HFFc6 (cell line): ENCODE results near the gene IZUMO3. TPM values are rescaled to one million over a fixed set of nuclear protein-coding genes. Genes with fewer than 3 reads are reported as not detected.
"Not testable (repeated sequence)": the region's sequence is repeated elsewhere in the genome, so short reads cannot be mapped to it uniquely, and the experiment has no call there.

ENCODE experiments used
- DNase-seq: peaks from one replicate; pipeline ENCODE4 v3.0.0-alpha.2; 2018
- H3K27ac Mint-ChIP-seq: 2 replicates; pipeline ENCODE4 v1.8.0; 2020; ENCODE audit warnings: mild to moderate bottlenecking, mixed read lengths
- H3K27me3 Mint-ChIP-seq: 2 replicates; pipeline ENCODE4 v1.8.0; 2021; ENCODE audit warnings: mild to moderate bottlenecking, moderate library complexity, mixed read lengths; ENCODE audit not compliant: insufficient read depth
- H3K36me3 Mint-ChIP-seq: 2 replicates; pipeline ENCODE4 v1.8.0; 2021; ENCODE audit warnings: low read depth, mixed read lengths
- H3K4me1 Mint-ChIP-seq: 2 replicates; pipeline ENCODE4 v1.8.0; 2020; ENCODE audit warnings: low read depth, mixed read lengths
- H3K4me3 Mint-ChIP-seq: 2 replicates; pipeline ENCODE4 v1.8.0; 2020; ENCODE audit warnings: mild to moderate bottlenecking, moderate library complexity, mixed read lengths
- H3K9me3 Mint-ChIP-seq: 2 replicates; pipeline ENCODE4 v1.8.0; 2020; ENCODE audit warnings: mild to moderate bottlenecking, mixed read lengths
- long read RNA-seq: library from polyadenylated mRNA; unstranded; transcript quantifications from one replicate; pipeline ENCODE4 v2.0.0, GENCODE V29; 2019
- total RNA-seq, 6 experiments: library from RNA; stranded (reverse); fragmentation: NEBNext Ultra II Directional; extraction: Animal tissue kit (Norgen Biotek cat#: 25700); gene quantifications; 2 replicates in 1 of 6; 3 replicates in 5 of 6; pipeline ENCODE4 v1.2.3, GENCODE V29; 2021
- TF ChIP-seq, protein P1 (sequence below): fragments of 200-600 bp; sonication (generic); IDR thresholded peaks from 2 replicates; pipeline ENCODE4 v1.5.0; 2021; ENCODE audit warnings: antibody characterized with exemption, mild to moderate bottlenecking

Gene IZUMO3, protein sequence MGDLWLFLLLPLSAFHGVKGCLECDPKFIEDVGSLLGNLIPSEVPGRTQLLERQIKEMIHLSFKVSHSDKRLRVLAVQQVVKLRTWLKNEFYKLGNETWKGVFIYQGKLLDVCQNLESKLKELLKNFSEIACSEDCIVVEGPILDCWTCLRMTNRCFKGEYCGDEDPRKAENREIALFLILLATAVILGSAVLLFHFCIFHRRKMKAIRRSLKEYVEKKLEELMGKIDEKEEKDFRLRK
- total RNA-seq, result not detected
- long read RNA-seq, result 0 reads

DNA sequence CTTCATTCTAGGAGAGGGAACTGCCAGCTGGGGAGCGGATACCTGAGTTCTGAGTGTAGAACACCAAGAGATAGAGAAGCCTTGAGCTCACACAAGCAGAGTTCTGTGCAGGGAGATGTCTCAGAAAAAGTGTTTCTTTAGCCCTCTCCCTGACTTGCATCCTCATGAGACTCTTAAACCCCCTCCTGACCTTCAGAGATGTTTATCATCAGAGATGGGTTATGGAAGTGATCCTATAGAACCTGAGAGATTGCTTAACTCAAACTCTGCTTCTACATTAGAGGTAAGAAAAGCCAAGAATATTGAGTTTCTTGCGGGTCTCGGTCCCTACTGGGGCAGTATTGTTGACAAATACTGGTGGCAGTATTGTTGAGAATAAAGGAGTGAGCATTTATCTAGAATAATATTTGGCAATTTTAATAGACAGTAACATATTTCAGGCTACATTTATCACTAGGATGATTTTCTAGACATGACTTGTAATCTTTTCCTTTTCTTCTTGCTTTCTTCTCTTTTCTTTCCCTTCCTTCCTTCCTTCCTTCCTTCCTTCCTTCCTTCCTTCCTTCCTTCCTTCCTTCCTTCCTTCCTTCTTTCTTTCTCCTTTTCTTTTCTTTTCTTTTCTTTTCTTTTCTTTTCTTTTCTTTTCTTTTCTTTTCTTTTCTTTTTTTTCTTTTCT is at the start of gene IZUMO3:
Gene IZUMO3 (minus strand): TSS at position 51 of the 676 bp plus-strand sequence. CDS start 248 bp downstream, outside the sequence.
- Mint-ChIP-seq H3K9me3 (peaks cover 43% of the 10 kb centered on the region), H3K4me3 (no peak within 1 kb of the TSS), H3K4me1 (no peaks in the 10 kb centered on the region), H3K36me3 (no peaks in the 10 kb centered on the region), H3K27me3 (peaks cover 2% of the 10 kb centered on the region; the same call in 1 of the 2 replicates), H3K27ac (no peak within 1 kb of the TSS)
- DNase-seq, result no peak
- TF ChIP-seq, protein P1, sequence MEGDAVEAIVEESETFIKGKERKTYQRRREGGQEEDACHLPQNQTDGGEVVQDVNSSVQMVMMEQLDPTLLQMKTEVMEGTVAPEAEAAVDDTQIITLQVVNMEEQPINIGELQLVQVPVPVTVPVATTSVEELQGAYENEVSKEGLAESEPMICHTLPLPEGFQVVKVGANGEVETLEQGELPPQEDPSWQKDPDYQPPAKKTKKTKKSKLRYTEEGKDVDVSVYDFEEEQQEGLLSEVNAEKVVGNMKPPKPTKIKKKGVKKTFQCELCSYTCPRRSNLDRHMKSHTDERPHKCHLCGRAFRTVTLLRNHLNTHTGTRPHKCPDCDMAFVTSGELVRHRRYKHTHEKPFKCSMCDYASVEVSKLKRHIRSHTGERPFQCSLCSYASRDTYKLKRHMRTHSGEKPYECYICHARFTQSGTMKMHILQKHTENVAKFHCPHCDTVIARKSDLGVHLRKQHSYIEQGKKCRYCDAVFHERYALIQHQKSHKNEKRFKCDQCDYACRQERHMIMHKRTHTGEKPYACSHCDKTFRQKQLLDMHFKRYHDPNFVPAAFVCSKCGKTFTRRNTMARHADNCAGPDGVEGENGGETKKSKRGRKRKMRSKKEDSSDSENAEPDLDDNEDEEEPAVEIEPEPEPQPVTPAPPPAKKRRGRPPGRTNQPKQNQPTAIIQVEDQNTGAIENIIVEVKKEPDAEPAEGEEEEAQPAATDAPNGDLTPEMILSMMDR, result no peak

DNA sequence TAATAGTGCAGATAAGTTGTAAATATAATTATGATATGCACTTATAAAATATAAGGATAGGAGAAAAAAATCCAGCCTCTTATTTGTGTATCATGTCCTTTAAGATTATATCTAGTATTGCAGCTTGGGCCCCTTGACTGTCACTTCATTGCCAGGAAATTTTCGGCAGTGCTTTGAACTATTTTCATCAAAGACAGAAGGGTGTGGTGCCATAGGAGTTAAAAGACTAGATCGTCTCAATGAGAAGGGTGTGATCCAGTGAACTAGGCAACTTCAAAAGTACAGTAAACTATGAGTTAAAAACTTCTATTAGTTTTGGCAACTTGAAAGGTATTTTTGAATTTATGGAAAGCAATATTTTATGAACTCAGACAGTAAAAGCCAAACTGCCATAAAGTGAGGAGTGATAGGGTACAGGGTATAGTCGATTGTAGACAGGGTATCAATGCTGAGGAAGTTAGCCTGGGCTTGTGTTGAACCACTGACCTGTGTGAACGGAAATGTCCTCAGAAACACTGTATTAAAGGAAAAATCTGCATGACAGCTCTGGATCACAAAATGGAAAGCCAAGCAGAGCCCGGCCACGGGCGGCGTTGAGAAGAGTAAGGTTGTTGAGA is 48.6 kb upstream of the IZUMO3 start:
- Mint-ChIP-seq H3K36me3 (no peaks in the 10 kb centered on the region; the same call in 1 of the 2 replicates), H3K4me3 (no peak overlapping the region), H3K27me3 (no peaks in the 10 kb centered on the region), H3K27ac (no peak overlapping the region), H3K4me1 (no peaks in the 10 kb centered on the region), H3K9me3 (peaks cover 15% of the 10 kb centered on the region)
- TF ChIP-seq, protein P1, result no peak
- no peak for DNase-seq

DNA sequence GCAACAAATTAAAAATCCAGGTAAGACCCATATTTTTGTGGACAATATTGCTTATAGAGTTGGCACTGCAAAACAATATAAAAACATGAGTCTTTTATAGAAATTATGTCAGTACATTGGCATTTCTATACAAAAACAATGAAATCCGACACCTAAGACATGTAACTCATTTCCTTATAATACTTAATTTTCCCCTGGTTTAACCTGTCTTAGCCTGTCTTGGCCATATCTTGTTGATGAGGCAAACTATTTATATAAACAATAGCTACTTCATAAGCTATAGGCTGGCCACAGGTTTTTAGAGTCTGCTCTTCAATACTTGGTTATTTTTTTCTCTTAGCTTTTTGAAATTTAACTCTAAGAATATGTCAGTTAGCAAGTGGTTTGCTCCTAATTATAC is 44.7 kb upstream of the IZUMO3 start:
- no peaks in the 10 kb centered on the region for H3K36me3 Mint-ChIP-seq

DNA sequence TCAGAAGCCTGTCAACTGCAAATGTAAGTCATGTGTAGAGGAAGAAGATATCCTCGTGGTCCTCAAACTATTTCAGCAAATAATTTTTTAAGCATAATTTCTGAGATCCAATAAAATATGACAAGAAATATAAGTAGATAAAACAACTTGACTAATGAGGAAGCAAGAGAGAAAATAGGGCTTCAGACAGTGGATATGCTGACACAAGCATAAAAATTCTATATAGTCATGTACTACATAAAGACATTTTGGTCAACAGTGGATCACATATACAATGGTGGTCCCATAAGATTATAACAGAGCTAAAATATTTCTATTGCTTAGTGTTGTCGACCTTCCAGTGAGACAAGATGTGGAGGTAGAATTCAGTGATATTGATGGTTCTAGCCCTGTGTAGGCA is 42.2 kb upstream of the IZUMO3 start:
- H3K9me3 Mint-ChIP-seq, result peaks cover 16% of the 10 kb centered on the region
- H3K27me3 Mint-ChIP-seq, result no peaks in the 10 kb centered on the region
- no peak overlapping the region for H3K4me3 Mint-ChIP-seq
- H3K36me3 Mint-ChIP-seq, result no peaks in the 10 kb centered on the region
- no peak overlapping the region for H3K27ac Mint-ChIP-seq
- no peak for DNase-seq
- TF ChIP-seq, protein P1, result no peak
- no peaks in the 10 kb centered on the region for H3K4me1 Mint-ChIP-seq

More for the DNA sequence above, 44.7 kb upstream of the IZUMO3 start:
- Mint-ChIP-seq H3K9me3 (peaks cover 18% of the 10 kb centered on the region), H3K4me1 (no peaks in the 10 kb centered on the region), H3K27me3 (no peaks in the 10 kb centered on the region), H3K27ac (no peak overlapping the region), H3K4me3 (no peak overlapping the region)
- DNase-seq, result no peak
- TF ChIP-seq, protein P1, result no peak

DNA sequence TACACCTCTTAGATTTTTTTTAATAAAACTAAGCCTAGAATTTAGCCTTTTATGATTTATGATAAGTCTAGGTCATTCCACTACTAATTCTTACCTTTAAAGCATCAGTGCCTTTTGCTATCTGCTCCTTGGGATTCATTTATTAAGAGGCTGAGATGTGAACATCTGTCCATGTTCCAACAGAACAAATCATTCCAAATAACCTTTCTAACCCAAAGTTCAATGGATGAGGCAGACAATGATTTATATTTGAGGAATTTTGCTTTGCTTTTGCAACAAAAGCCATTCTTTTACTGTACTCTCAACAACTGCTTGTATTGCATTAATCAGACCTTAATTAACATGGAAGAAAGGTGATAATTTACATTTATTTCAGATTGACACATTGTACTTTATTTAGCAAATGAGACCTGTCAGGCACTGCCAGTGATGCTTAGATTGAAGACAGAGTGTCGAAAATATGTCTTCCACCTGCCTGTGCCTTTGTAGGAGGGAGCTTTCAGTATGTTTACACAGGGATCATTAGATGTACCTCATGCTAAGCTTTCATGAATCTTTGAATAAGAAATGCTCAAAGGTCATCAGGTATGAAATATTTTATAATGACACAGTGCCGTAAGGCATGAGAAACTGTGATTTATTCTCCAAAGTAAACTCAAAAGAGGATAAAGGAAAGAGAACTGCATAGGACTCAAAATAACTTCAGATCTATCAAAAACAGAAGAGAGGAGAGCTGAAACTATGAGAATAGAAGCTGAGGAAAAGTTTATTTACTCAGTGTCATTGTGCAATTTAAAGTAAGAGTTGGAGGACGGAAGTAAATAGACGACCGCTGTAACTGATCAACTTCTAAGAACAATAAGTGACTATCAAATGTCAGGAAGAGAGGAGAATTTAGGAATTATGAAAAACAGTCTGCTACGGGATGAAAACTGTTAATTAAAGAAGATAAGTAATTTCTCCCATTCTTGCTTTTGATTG is 36.7 kb upstream of the IZUMO3 start:
- DNase-seq, result no peak
- H3K4me1 Mint-ChIP-seq, result no peaks in the 10 kb centered on the region
- H3K27me3 Mint-ChIP-seq, result no peaks in the 10 kb centered on the region
- no peak overlapping the region for H3K27ac Mint-ChIP-seq
- peaks cover 34% of the 10 kb centered on the region for H3K9me3 Mint-ChIP-seq
- H3K4me3 Mint-ChIP-seq, result no peak overlapping the region
- no peaks in the 10 kb centered on the region for H3K36me3 Mint-ChIP-seq
- TF ChIP-seq, protein P1, result no peak

DNA sequence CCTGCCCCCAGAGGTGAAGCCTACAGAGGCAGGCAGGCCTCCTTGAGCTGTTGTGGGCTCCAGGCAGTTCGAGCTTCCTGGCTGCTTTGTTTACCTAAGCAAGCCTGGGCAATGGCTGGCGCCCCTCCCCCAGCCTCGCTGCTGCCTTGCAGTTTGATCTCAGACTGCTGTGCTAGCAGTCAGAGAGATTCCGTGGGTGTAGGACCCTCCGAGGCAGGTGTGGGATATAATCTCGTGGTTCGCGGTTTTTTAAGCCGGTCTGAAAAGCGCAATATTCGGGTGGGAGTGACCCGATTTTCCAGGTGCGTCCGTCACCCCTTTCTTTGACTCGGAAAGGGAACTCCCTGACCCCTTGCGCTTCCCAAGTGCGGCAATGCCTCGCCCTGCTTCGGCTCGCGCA is 34.3 kb upstream of the IZUMO3 start:
- not testable (repeated sequence) for H3K4me1 Mint-ChIP-seq, H3K27ac Mint-ChIP-seq, H3K4me3 Mint-ChIP-seq, H3K27me3 Mint-ChIP-seq, H3K36me3 Mint-ChIP-seq, DNase-seq
- peaks cover 21% of the 10 kb centered on the region for H3K9me3 Mint-ChIP-seq
